GM12878 (cell line): ENCODE results near the gene SLC39A13. TPM values are rescaled to one million over a fixed set of nuclear protein-coding genes. Genes with fewer than 3 reads are reported as not detected.

ENCODE experiments used
- ATAC-seq: fragments of 200-7000 bp; cut with Tn5 transposase; 3 replicates; pipeline ENCODE4 v1.9.1; 2020; ENCODE audit warnings: mild to moderate bottlenecking, moderate library complexity
- BruUV-seq: library from RNA; stranded (reverse); fragments of 400-500 nt; replicated peaks from 2 replicates; lab custom pipeline; 2021; lab: Mats Ljungman, UMichigan
- CTCF ChIA-PET: fragments of 300-600 bp; sonication (Branson Sonifier 250); formaldehyde crosslinking; extraction: SDS; loops from one replicate; lab custom pipeline; 2021; ENCODE audit warnings: inconsistent platforms; lab: Yijun Ruan, JAX
- POLR2A ChIA-PET: fragments of 350-600 bp; formaldehyde crosslinking; extraction: SDS; loops from one replicate; lab custom pipeline; 2021; ENCODE audit warnings: inconsistent platforms; lab: Charles Lee
- RAD21 ChIA-PET: fragments of 300-600 bp; sonication (Branson Sonifier 250); formaldehyde crosslinking; loops from one replicate; lab custom pipeline; 2023; ENCODE audit warnings: antibody characterized with exemption; ENCODE audit not compliant: unreplicated experiment; lab: Charles Lee
- SMC1A ChIA-PET: fragments of 300-600 bp; sonication (Branson Sonifier 250); formaldehyde crosslinking; loops from one replicate; lab custom pipeline; 2023; ENCODE audit not compliant: unreplicated experiment, uncharacterized antibody; lab: Charles Lee
- DNase-seq: peaks from one replicate; pipeline ENCODE4 v3.0.0-alpha.2; 2011; ENCODE audit warnings: low read depth, low spot score
- FAIRE-seq: peaks from 3 replicates; lab custom pipeline; 2011; peaks lifted over from hg19 to GRCh38; lab: Jason Lieb, UNC
- H2AFZ ChIP-seq: 2 replicates; pipeline ENCODE4 v1.6.0; 2011; ENCODE audit warnings: low read depth, low read length, control low read depth; ENCODE audit not compliant: control insufficient read depth
- H3K27ac ChIP-seq: 2 replicates; pipeline ENCODE4 v1.5.1; 2011; ENCODE audit warnings: control low read depth; ENCODE audit not compliant: control insufficient read depth, insufficient read depth
- H3K27me3 ChIP-seq, 2 experiments: replicated peaks in 1 of 2; 2 replicates each; pipeline versions ENCODE4 v1.6.0 to v1.6.1; 2011; ENCODE audit warnings: low read length in 1 of 2; ENCODE audit not compliant: control insufficient read depth in 2 of 2, insufficient read depth in 2 of 2
- H3K36me3 ChIP-seq, 2 experiments: 2 replicates each; pipeline ENCODE4 v1.5.1; 2011; ENCODE audit warnings: low read length in 1 of 2; ENCODE audit not compliant: control insufficient read depth in 2 of 2, insufficient read depth in 2 of 2
- H3K4me1 ChIP-seq: 2 replicates; pipeline ENCODE4 v1.6.1; 2011; ENCODE audit warnings: mild to moderate bottlenecking, low read length, moderate library complexity, mixed read lengths; ENCODE audit not compliant: control insufficient read depth, insufficient read depth
- H3K4me2 ChIP-seq: 2 replicates; pipeline ENCODE4 v1.6.0; 2011; ENCODE audit warnings: control low read depth; ENCODE audit not compliant: control insufficient read depth, insufficient read depth
- H3K4me3 ChIP-seq: fragments of 200-600 bp; sonication (generic); 2 replicates; pipeline ENCODE4 v1.5.1; 2016
- H3K79me2 ChIP-seq: 2 replicates; pipeline ENCODE4 v1.6.0; 2011; ENCODE audit warnings: low read length; ENCODE audit not compliant: control insufficient read depth, insufficient read depth
- H3K9ac ChIP-seq: 2 replicates; pipeline ENCODE4 v1.8.0; 2011; ENCODE audit warnings: low read length, control low read depth, mixed read lengths; ENCODE audit not compliant: control insufficient read depth, insufficient read depth
- H3K9me3 ChIP-seq: replicated peaks from 3 replicates; pipeline ENCODE4 v1.5.1; 2011; ENCODE audit warnings: mild to moderate bottlenecking, low read length; ENCODE audit not compliant: control insufficient read depth, insufficient read depth
- H4K20me1 ChIP-seq: 2 replicates; pipeline ENCODE4 v1.6.0; 2011; ENCODE audit not compliant: control insufficient read depth, insufficient read depth
- JUND ChIP-seq: IDR thresholded peaks from 2 replicates; pipeline ENCODE4 v1.6.1; 2012; ENCODE audit warnings: low read depth, mild to moderate bottlenecking, low read length, improper control_type of control experiment, moderate library complexity
- LARP7 ChIP-seq: fragments of 450-650 bp; IDR thresholded peaks from 2 replicates; pipeline ENCODE4 v1.6.1; 2017; ENCODE audit warnings: mild to moderate bottlenecking
- NFYB ChIP-seq: IDR thresholded peaks from 2 replicates; pipeline ENCODE4 v1.6.1; 2011; ENCODE audit warnings: low read depth, mild to moderate bottlenecking, low read length, improper control_type of control experiment, moderate library complexity; ENCODE audit not compliant: insufficient read depth
- NR2C2 ChIP-seq: IDR thresholded peaks from 2 replicates; pipeline ENCODE4 v1.6.1; 2011; ENCODE audit warnings: borderline replicate concordance, low read depth; ENCODE audit not compliant: control insufficient read depth, insufficient read length
- POLR2AphosphoS5 ChIP-seq: IDR thresholded peaks from 2 replicates; pipeline ENCODE4 v1.6.1; 2011; ENCODE audit warnings: mild to moderate bottlenecking, low read length, inconsistent platforms
- POU2F2 ChIP-seq: IDR thresholded peaks from 3 replicates; pipeline ENCODE4 v1.6.1; 2011; ENCODE audit warnings: low read depth, mild to moderate bottlenecking, low read length, borderline replicate concordance
- SP1 ChIP-seq: IDR thresholded peaks from one replicate; pipeline ENCODE4 v1.6.1; 2011; ENCODE audit warnings: low read depth, low read length
- YY1 ChIP-seq: IDR thresholded peaks from 2 replicates; pipeline ENCODE4 v1.6.1; 2011; ENCODE audit warnings: low read depth, mild to moderate bottlenecking, low read length
- WGBS: methylation state at CpG from one replicate; pipeline ENCODE4 v1.1.6; 2016; ENCODE audit warnings: low lambda C conversion rate; ENCODE audit not compliant: insufficient replicate concordance, insufficient coverage; ENCODE audit errors: missing lambda C conversion rate; 5-methylcytosine and 5-hydroxymethylcytosine counted together
- in situ Hi-C: fragments of 300-500 bp; cut with MboI; formaldehyde crosslinking; loops from 9 replicates; pipeline ENCODE4 v1.14.3; 2018; ENCODE audit warnings: mixed read lengths
- intact Hi-C: fragments of 100-400 bp; cut with micrococcal nuclease; formaldehyde crosslinking; loops from one replicate; pipeline ENCODE4 v1.14.2; 2022; ENCODE audit not compliant: unreplicated experiment
- polyA plus RNA-seq, 11 experiments: library from polyadenylated mRNA; depleted of rRNA in 4 of 11; unstranded in 6 of 11; stranded (reverse) in 5 of 11; fragments of >200 nt; fragmentation: Nextera tagmentation in 4 of 11; fragmentation: Illumina TruSeq in 1 of 11; extraction: Ambion mirVana in 4 of 11; extraction: Trizol in 1 of 11; gene quantifications; 1 replicate in 1 of 11; 2 replicates in 10 of 11; pipeline versions ENCODE4 v1.2.1 to v1.2.3, GENCODE V29; 2011 to 2016; ENCODE audit warnings: inconsistent platforms in 2 of 11, missing spikeins in 2 of 11, low read depth in 1 of 11
- total RNA-seq, 4 experiments: library from RNA; depleted of rRNA in 3 of 4; stranded (reverse); fragments of >200 nt in 3 of 4; fragmentation: Illumina TruSeq in 1 of 4; extraction: Trizol in 1 of 4; gene quantifications; 2 replicates each; pipeline versions ENCODE4 v1.2.1 to v1.2.3, GENCODE V29; 2013 to 2021
- TF ChIP-seq, protein P1 (sequence below): fragments of 150-350 bp; IDR thresholded peaks from 2 replicates; pipeline ENCODE4 v1.6.1; 2014; ENCODE audit warnings: mild to moderate bottlenecking, low read depth, low read length
- TF ChIP-seq, protein P2 (sequence below): IDR thresholded peaks from 2 replicates; pipeline ENCODE4 v1.6.1; 2011; ENCODE audit warnings: low read depth, mild to moderate bottlenecking, low read length, moderate library complexity, borderline replicate concordance; ENCODE audit errors: extremely low read depth
- TF ChIP-seq, protein P3 (sequence below): fragments of 450-650 bp; IDR thresholded peaks from 2 replicates; pipeline ENCODE4 v1.6.1; 2018; ENCODE audit warnings: borderline replicate concordance, mild to moderate bottlenecking; ENCODE audit not compliant: partially characterized antibody
- TF ChIP-seq, protein P4 (sequence below): fragments of 450-650 bp; formaldehyde crosslinking; IDR thresholded peaks from 2 replicates; pipeline ENCODE4 v1.4.0; 2022; ENCODE audit warnings: mild to moderate bottlenecking, moderate library complexity

SLC39A13 gene
- total and polyA plus RNA-seq, 10 of the 15 experiments (the other 5 are each of a cell fraction or from before 2014, with no cell fraction given) = 0.23 to 19.8 (median 6.3) TPM

DNA sequence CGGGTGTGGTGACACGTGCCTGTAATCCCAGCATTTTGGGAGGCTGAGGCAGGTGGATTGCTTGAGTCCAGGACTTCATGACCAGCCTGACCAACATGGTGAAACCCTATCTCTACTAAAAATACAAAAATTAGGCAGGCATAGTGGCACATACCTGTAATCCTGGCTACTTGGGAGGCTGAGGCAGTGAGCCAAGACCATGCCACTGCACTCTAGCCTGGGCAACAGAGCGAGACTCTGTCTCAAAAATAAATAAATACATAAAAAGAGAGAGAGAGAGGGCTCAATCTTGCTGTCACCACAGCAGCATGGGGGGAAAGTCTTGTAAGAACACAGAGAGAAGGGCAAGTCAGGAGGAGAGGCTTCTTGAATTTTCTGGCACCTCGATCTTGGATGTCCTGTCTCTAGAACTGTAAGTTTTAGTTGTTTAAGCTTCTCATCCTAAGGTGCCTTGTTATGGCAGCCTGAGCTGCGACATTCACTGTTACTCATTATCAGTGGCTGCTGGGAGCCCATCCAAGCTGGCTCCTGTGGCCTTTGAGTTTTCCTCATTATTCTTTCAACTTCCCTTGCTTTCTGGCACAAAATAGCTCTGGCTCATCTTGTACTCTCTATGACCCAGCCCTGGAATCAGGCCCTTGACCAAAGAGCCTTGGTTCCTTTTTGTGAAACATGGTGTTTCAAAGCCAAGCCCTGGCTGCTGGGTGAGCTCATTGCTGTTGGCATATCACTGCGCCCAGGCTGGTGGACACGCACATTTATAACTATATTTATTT, 25.8 kb downstream of the SLC39A13 start (continued):
- TF ChIP-seq, protein P1, sequence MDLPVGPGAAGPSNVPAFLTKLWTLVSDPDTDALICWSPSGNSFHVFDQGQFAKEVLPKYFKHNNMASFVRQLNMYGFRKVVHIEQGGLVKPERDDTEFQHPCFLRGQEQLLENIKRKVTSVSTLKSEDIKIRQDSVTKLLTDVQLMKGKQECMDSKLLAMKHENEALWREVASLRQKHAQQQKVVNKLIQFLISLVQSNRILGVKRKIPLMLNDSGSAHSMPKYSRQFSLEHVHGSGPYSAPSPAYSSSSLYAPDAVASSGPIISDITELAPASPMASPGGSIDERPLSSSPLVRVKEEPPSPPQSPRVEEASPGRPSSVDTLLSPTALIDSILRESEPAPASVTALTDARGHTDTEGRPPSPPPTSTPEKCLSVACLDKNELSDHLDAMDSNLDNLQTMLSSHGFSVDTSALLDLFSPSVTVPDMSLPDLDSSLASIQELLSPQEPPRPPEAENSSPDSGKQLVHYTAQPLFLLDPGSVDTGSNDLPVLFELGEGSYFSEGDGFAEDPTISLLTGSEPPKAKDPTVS = no peak
- TF ChIP-seq YY1 (no peak), LARP7 (no peak)

DNA sequence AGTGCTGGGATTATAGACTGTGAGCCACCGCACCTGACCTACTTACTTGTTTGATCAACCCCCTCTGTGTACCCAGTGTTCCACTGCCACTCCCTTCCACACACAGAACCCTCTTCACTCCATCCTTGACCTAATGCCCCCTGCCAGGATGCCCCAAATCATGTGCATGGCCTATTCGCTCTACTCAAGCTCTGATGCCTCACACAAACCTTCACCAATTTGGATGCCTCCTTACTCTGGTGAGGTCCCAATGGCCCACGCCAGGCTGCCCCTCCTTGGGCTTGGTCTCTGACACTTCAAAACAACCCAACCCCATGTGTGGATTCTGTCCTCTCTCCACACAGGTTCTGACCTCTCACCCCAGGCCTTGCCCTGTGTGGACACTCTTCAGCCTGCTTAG, 27.3 kb downstream of the SLC39A13 start:
- H2AFZ ChIP-seq = no peak overlapping the region
- no peaks in the 10 kb centered on the region for H4K20me1 ChIP-seq
- FAIRE-seq (no peak), ATAC-seq (no peak), DNase-seq (no peak)
- no peaks in the 10 kb centered on the region for H3K4me1 ChIP-seq
- no peak overlapping the region for H3K27ac ChIP-seq
- ChIA-PET RAD21 (no interaction called here), CTCF (interaction anchor here (0.7 kb wide), 1 partner anchor 724 kb away, joined by 6 read pairs; no protein-coding TSS in a partner anchor), SMC1A (no interaction called here), POLR2A (no interaction called here)
- no peaks in the 10 kb centered on the region for H3K79me2 ChIP-seq
- no peak overlapping the region for H3K4me3 ChIP-seq
- H3K4me2 ChIP-seq = no peak overlapping the region
- BruUV-seq = no TSS peak
- WGBS = 67% methylated on average over 3 of the region's 3 CpGs
- no peak overlapping the region for H3K9ac ChIP-seq
- no peaks in the 10 kb centered on the region for H3K9me3 ChIP-seq
- no peaks in the 10 kb centered on the region; a peak in 1 of 4 replicates for H3K27me3 ChIP-seq
- no peaks in the 10 kb centered on the region for H3K36me3 ChIP-seq
- intact Hi-C loops = no loop called here
- in situ Hi-C loops = no loop called here
- TF ChIP-seq, protein P2, sequence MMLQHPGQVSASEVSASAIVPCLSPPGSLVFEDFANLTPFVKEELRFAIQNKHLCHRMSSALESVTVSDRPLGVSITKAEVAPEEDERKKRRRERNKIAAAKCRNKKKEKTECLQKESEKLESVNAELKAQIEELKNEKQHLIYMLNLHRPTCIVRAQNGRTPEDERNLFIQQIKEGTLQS = no peak
- no peak for TF ChIP-seq POU2F2
- TF ChIP-seq, protein P3, sequence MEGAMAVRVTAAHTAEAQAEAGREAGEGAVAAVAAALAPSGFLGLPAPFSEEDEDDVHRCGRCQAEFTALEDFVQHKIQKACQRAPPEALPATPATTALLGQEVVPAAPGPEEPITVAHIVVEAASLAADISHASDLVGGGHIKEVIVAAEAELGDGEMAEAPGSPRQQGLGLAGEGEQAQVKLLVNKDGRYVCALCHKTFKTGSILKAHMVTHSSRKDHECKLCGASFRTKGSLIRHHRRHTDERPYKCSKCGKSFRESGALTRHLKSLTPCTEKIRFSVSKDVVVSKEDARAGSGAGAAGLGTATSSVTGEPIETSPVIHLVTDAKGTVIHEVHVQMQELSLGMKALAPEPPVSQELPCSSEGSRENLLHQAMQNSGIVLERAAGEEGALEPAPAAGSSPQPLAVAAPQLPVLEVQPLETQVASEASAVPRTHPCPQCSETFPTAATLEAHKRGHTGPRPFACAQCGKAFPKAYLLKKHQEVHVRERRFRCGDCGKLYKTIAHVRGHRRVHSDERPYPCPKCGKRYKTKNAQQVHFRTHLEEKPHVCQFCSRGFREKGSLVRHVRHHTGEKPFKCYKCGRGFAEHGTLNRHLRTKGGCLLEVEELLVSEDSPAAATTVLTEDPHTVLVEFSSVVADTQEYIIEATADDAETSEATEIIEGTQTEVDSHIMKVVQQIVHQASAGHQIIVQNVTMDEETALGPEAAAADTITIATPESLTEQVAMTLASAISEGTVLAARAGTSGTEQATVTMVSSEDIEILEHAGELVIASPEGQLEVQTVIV = no peak
- TF ChIP-seq JUND = no peak
- no peak for TF ChIP-seq NFYB
- TF ChIP-seq POLR2AphosphoS5 = no peak
- TF ChIP-seq, protein P4, sequence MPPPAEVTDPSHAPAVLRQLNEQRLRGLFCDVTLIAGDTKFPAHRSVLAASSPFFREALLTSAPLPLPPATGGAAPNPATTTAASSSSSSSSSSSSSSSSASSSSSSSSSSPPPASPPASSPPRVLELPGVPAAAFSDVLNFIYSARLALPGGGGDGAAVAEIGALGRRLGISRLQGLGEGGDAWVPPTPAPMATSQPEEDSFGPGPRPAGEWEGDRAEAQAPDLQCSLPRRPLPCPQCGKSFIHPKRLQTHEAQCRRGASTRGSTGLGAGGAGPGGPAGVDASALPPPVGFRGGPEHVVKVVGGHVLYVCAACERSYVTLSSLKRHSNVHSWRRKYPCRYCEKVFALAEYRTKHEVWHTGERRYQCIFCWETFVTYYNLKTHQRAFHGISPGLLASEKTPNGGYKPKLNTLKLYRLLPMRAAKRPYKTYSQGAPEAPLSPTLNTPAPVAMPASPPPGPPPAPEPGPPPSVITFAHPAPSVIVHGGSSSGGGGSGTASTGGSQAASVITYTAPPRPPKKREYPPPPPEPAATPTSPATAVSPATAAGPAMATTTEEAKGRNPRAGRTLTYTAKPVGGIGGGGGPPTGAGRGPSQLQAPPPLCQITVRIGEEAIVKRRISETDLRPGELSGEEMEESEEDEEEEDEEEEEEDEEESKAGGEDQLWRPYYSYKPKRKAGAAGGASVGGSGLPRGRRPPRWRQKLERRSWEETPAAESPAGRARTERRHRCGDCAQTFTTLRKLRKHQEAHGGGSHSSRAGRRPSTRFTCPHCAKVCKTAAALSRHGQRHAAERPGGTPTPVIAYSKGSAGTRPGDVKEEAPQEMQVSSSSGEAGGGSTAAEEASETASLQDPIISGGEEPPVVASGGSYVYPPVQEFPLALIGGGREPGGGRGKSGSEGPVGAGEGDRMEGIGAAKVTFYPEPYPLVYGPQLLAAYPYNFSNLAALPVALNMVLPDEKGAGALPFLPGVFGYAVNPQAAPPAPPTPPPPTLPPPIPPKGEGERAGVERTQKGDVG (CRISPR knock-in tag) = no peak
- no peak for TF ChIP-seq SP1
- no peak for TF ChIP-seq NR2C2
